ENCODE data around the gene CACNA1H.
"Not testable (repeated sequence)": the region's sequence is repeated elsewhere in the genome, so short reads cannot be mapped to it uniquely, and the experiment has no call there.

The CACNA1H gene

GRCh38 chr16:1265826-1266225 lies 112.9 kb downstream of the CACNA1H start:
- no peak for TF ChIP-seq CTCF (IDR thresholded peaks at IDR 0.05)
- TF ChIP-seq ZFX (IDR thresholded peaks at IDR 0.05; ENCODE audit: borderline replicate concordance): no peak
- H3K27ac ChIP-seq: no peak overlapping the region

GRCh38 chr16:1269418-1269817 lies 116.5 kb downstream of the CACNA1H start:
- H3K27ac ChIP-seq: not testable (repeated sequence)

- TF ChIP-seq ZFX (IDR thresholded peaks at IDR 0.05; ENCODE audit: borderline replicate concordance) (no peak), CTCF (IDR thresholded peaks at IDR 0.05) (no peak)
- H3K27ac ChIP-seq: no peak overlapping the region
These were observed 118.4 kb downstream of the CACNA1H start for GRCh38 chr16:1271380-1271723.
